H1 (cell line): ENCODE results near the gene DPH5. TPM values are rescaled to one million over a fixed set of nuclear protein-coding genes. Genes with fewer than 3 reads are reported as not detected.

ENCODE experiments used
- CTCF ChIA-PET: fragments of 300-600 bp; sonication (Branson Sonifier 250); formaldehyde crosslinking; loops from one replicate; lab custom pipeline; 2021; ENCODE audit not compliant: partially characterized antibody; lab: Charles Lee
- POLR2A ChIA-PET: fragments of 300-600 bp; sonication (Branson Sonifier 250); formaldehyde crosslinking; loops from one replicate; lab custom pipeline; 2021; ENCODE audit warnings: inconsistent platforms; ENCODE audit not compliant: partially characterized antibody; lab: Charles Lee
- DNase-seq, 2 experiments: peaks; one replicate each; pipeline versions ENCODE4 v3.0.0 to v3.0.0-alpha.2; 2010 to 2022; ENCODE audit warnings: low spot score in 2 of 2, low read depth in 1 of 2, mixed read lengths in 1 of 2
- FAIRE-seq: peaks from 2 replicates; lab custom pipeline; 2011; peaks lifted over from hg19 to GRCh38; lab: Jason Lieb, UNC
- H2AFZ ChIP-seq: 2 replicates; pipeline ENCODE4 v1.8.1; 2012; ENCODE audit warnings: low read length, inconsistent platforms
- H2AK5ac ChIP-seq: 2 replicates; pipeline ENCODE4 v1.6.1; 2013; ENCODE audit warnings: low read depth, low read length
- H2BK120ac ChIP-seq: replicated peaks from 2 replicates; pipeline ENCODE3; 2013; ENCODE audit warnings: low read depth, low read length, inconsistent platforms
- H2BK12ac ChIP-seq: 2 replicates; pipeline ENCODE4 v1.6.1; 2013; ENCODE audit warnings: low read depth, low read length
- H2BK15ac ChIP-seq: 2 replicates; pipeline ENCODE4 v1.6.1; 2013; ENCODE audit warnings: low read length
- H2BK20ac ChIP-seq: 2 replicates; pipeline ENCODE4 v1.6.1; 2013; ENCODE audit warnings: low read length
- H2BK5ac ChIP-seq: 2 replicates; pipeline ENCODE4 v1.6.1; 2013; ENCODE audit warnings: low read depth, low read length
- H3K14ac ChIP-seq: 2 replicates; pipeline ENCODE4 v1.6.1; 2013; ENCODE audit warnings: inconsistent platforms; ENCODE audit not compliant: insufficient read length
- H3K18ac ChIP-seq: 2 replicates; pipeline ENCODE4 v1.6.1; 2013; ENCODE audit warnings: low read length; ENCODE audit errors: extremely low read depth
- H3K23ac ChIP-seq: 2 replicates; pipeline ENCODE4 v1.6.1; 2013; ENCODE audit warnings: inconsistent platforms; ENCODE audit not compliant: insufficient read length
- H3K23me2 ChIP-seq: 2 replicates; pipeline ENCODE4 v1.6.1; 2013; ENCODE audit warnings: low read depth, low read length
- H3K27ac ChIP-seq: 2 replicates; pipeline ENCODE4 v1.6.1; 2011; ENCODE audit warnings: low read depth, low read length, inconsistent platforms
- H3K27me3 ChIP-seq, 4 experiments: replicated peaks in 1 of 4; 1 replicate in 1 of 4; 2 replicates in 3 of 4; pipeline versions ENCODE4 v1.6.1 to v1.8.1; 2011 to 2013; ENCODE audit warnings: low read length in 3 of 4, mild to moderate bottlenecking in 3 of 4, inconsistent platforms in 2 of 4, mixed read lengths in 2 of 4, moderate library complexity in 1 of 4; ENCODE audit not compliant: control insufficient read depth in 3 of 4, insufficient read depth in 3 of 4; ENCODE audit errors: extremely low read depth in 1 of 4
- H3K36me3 ChIP-seq, 4 experiments: 2 replicates each; pipeline versions ENCODE4 v1.6.1 to v1.8.1; 2011 to 2013; ENCODE audit warnings: mild to moderate bottlenecking in 4 of 4, low read length in 3 of 4, moderate library complexity in 2 of 4, control low read depth in 1 of 4, inconsistent platforms in 1 of 4; ENCODE audit not compliant: insufficient read depth in 4 of 4, control insufficient read depth in 2 of 4
- H3K4ac ChIP-seq: replicated peaks from 2 replicates; pipeline ENCODE3; 2013; ENCODE audit warnings: low read length, low read depth, mixed read lengths, inconsistent platforms; ENCODE audit not compliant: insufficient read length
- H3K4me1 ChIP-seq, 4 experiments: replicated peaks in 1 of 4; 1 replicate in 1 of 4; 2 replicates in 3 of 4; pipeline versions ENCODE4 v1.6.1 to v1.8.1; 2011 to 2013; ENCODE audit warnings: low read length in 3 of 4, inconsistent platforms in 2 of 4, mixed read lengths in 1 of 4; ENCODE audit not compliant: insufficient read depth in 4 of 4, control insufficient read depth in 3 of 4
- H3K4me2 ChIP-seq, 2 experiments: 2 replicates each; pipeline versions ENCODE4 v1.6.1 to v1.8.1; 2011 to 2013; ENCODE audit warnings: low read depth in 2 of 2, low read length in 2 of 2, control low read depth in 1 of 2, inconsistent platforms in 1 of 2, mild to moderate bottlenecking in 1 of 2; ENCODE audit not compliant: insufficient read depth in 1 of 2
- H3K4me3 ChIP-seq, 4 experiments: fragments of 200-600, 300-600 bp in 1 of 4; sonication (generic), shearing (Covaris generic), sonication (Bioruptor Twin) in 1 of 4; 2 replicates each; pipeline versions ENCODE4 v1.5.1 to v1.8.1; 2011 to 2016; ENCODE audit warnings: low read length in 4 of 4, low read depth in 3 of 4, control low read depth in 2 of 4, inconsistent platforms in 2 of 4, mild to moderate bottlenecking in 2 of 4, mixed read lengths in 1 of 4, moderate library complexity in 1 of 4; ENCODE audit not compliant: insufficient read depth in 2 of 4; ENCODE audit errors: extremely low read depth in 1 of 4
- H3K56ac ChIP-seq: replicated peaks from 2 replicates; pipeline ENCODE3; 2013; ENCODE audit warnings: low read depth, mild to moderate bottlenecking, mixed read lengths, low read length, inconsistent platforms; ENCODE audit not compliant: insufficient read length
- H3K79me1 ChIP-seq: 2 replicates; pipeline ENCODE4 v1.6.1; 2013; ENCODE audit warnings: low read depth, low read length, control low read depth
- H3K79me2 ChIP-seq, 2 experiments: 2 replicates each; pipeline versions ENCODE4 v1.6.1 to v1.8.1; 2012 to 2013; ENCODE audit warnings: low read length in 2 of 2, mild to moderate bottlenecking in 2 of 2, inconsistent platforms in 1 of 2; ENCODE audit not compliant: insufficient read depth in 2 of 2, control insufficient read depth in 1 of 2
- H3K9ac ChIP-seq, 4 experiments: replicated peaks in 1 of 4; 1 replicate in 1 of 4; 2 replicates in 3 of 4; pipeline versions ENCODE4 v1.6.1 to v1.8.1; 2011 to 2013; ENCODE audit warnings: low read depth in 3 of 4, low read length in 3 of 4, control low read depth in 2 of 4, mild to moderate bottlenecking in 2 of 4, moderate library complexity in 2 of 4, inconsistent platforms in 1 of 4; ENCODE audit errors: extremely low read depth in 1 of 4
- H3K9me3 ChIP-seq, 2 experiments: 2 replicates each; pipeline versions ENCODE4 v1.6.1 to v1.8.1; 2012 to 2013; ENCODE audit warnings: mild to moderate bottlenecking in 2 of 2, moderate library complexity in 2 of 2, control low read depth in 1 of 2, inconsistent platforms in 1 of 2, low read depth in 1 of 2, low read length in 1 of 2, mixed read lengths in 1 of 2; ENCODE audit not compliant: insufficient read depth in 2 of 2
- H4K20me1 ChIP-seq, 2 experiments: replicated peaks in 1 of 2; 2 replicates each; pipeline versions ENCODE3 to v1.8.1; 2011 to 2013; ENCODE audit warnings: inconsistent platforms in 2 of 2, low read length in 2 of 2, mild to moderate bottlenecking in 1 of 2; ENCODE audit not compliant: insufficient read depth in 2 of 2, control insufficient read depth in 1 of 2
- H4K5ac ChIP-seq: 2 replicates; pipeline ENCODE4 v1.6.1; 2013; ENCODE audit warnings: low read length, low read depth, mixed read lengths, inconsistent platforms; ENCODE audit not compliant: insufficient read length
- H4K8ac ChIP-seq: 2 replicates; pipeline ENCODE4 v1.8.0; 2013; ENCODE audit warnings: mild to moderate bottlenecking, moderate library complexity, low read length, inconsistent platforms; ENCODE audit not compliant: insufficient read depth; ENCODE audit errors: extremely low read depth
- H4K91ac ChIP-seq: replicated peaks from 2 replicates; pipeline ENCODE3; 2013; ENCODE audit warnings: low read length, mixed read lengths, inconsistent platforms; ENCODE audit not compliant: insufficient read length
- BCL11A ChIP-seq, 2 experiments: IDR thresholded peaks; one replicate each; pipeline ENCODE4 v1.6.1; 2011; ENCODE audit warnings: low read depth in 2 of 2, low read length in 2 of 2, mild to moderate bottlenecking in 2 of 2
- WGBS, 2 experiments: shearing (Covaris generic) in 1 of 2; methylation state at CpG; one replicate each; pipeline versions ENCODE4 v1.1.6 to v1.1.7; 2013 to 2015; ENCODE audit warnings: low lambda C conversion rate in 2 of 2, mixed read lengths in 2 of 2, inconsistent platforms in 1 of 2, low coverage in 1 of 2, missing lambda C conversion rate in 1 of 2; ENCODE audit not compliant: insufficient replicate concordance in 2 of 2, insufficient coverage in 1 of 2, insufficient read length in 1 of 2; ENCODE audit errors: extremely low coverage in 1 of 2, missing lambda C conversion rate in 1 of 2; 5-methylcytosine and 5-hydroxymethylcytosine counted together
- polyA plus RNA-seq, 7 experiments: library from polyadenylated mRNA; depleted of rRNA in 3 of 7; stranded (reverse) in 5 of 7; unstranded in 2 of 7; fragments of >200 nt in 5 of 7; fragments of 200-250 nt in 2 of 7; gene quantifications; 1 replicate in 5 of 7; 2 replicates in 1 of 7; 4 replicates in 1 of 7; pipeline versions ENCODE4 v1.2.1 to v1.2.3, GENCODE V29; 2011 to 2013; ENCODE audit warnings: missing spikeins in 2 of 7, mixed read lengths in 2 of 7
- total RNA-seq: library from RNA; stranded (reverse); fragmentation: NEBNext Ultra II Directional; extraction: Animal tissue kit (Norgen Biotek cat#: 25700); gene quantifications from 2 replicates; pipeline ENCODE4 v1.2.1, GENCODE V29; 2021

The DPH5 gene
- total and polyA plus RNA-seq, 2 of the 8 experiments (the other 6 are each of a cell fraction or from before 2014, with no cell fraction given): 67.7 to 106 TPM

DNA sequence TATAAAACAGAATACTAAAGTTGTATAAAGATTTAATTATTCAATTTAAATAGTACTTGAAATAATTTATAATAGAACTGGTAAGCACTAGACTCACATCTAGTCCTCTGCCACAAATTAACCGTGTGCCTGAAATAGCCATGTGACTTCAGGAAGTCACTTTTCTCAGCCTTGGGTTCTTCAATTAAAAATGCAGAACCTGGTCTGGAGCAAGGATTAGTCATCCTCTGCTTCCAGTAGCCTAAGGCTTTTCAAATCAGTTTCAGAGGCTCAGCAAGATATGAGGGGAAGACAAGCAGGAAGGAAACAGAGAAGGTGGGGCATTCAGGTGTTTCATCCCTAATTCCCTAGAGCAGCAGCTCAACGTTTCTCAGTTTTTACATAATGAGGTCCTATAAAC lies 23.0 kb downstream of the DPH5 start:
- H4K8ac ChIP-seq: no peak overlapping the region
- H2BK15ac ChIP-seq: no peak overlapping the region
- H3K23me2 ChIP-seq: no peaks in the 10 kb centered on the region
- no peak for DNase-seq
- no peak overlapping the region for H3K4me3 ChIP-seq
- no peak overlapping the region for H3K9ac ChIP-seq
- CTCF ChIA-PET: interaction anchor here (1.1 to 1.3 kb wide), 3 partner anchors 12 to 307 kb away, joined by 3 to 7 read pairs (median 6); no protein-coding TSS in a partner anchor
- H3K14ac ChIP-seq: no peak overlapping the region
- H2AK5ac ChIP-seq: no peak overlapping the region
- no peak overlapping the region for H3K4ac ChIP-seq
- H4K5ac ChIP-seq: no peak overlapping the region
- H3K27me3 ChIP-seq: no peaks in the 10 kb centered on the region
- H3K56ac ChIP-seq: no peak overlapping the region
- H3K23ac ChIP-seq: no peak overlapping the region
- H3K4me1 ChIP-seq: peaks cover 0 to 4% (median 0%) of the 10 kb centered on the region in 4 experiments; a peak in 1 of 7 replicates
- no peaks in the 10 kb centered on the region for H3K9me3 ChIP-seq
- H4K20me1 ChIP-seq: no peaks in the 10 kb centered on the region
- H2BK5ac ChIP-seq: no peak overlapping the region
- peaks cover 0 to 16% (median 8%) of the 10 kb centered on the region in 4 experiments; a peak in 6 of 8 replicates for H3K36me3 ChIP-seq
- H2BK120ac ChIP-seq: no peak overlapping the region
- no peak overlapping the region for H4K91ac ChIP-seq
- no peak overlapping the region for H3K27ac ChIP-seq
- H3K4me2 ChIP-seq: no peak overlapping the region
- FAIRE-seq: no peak
- 72% methylated on average over 2 of the region's 2 CpGs; no CpG with 5 or more reads in 1 of the 2 experiments for WGBS, 2 experiments
- no peak for TF ChIP-seq BCL11A (IDR thresholded peaks at IDR 0.05; ENCODE audit: low read depth in 2 of 2, low read length in 2 of 2)
- TF ChIP-seq, all 59 proteins: peak for 0
- H2AFZ ChIP-seq: no peak overlapping the region
- no peak overlapping the region for H2BK20ac ChIP-seq
- H3K18ac ChIP-seq: no peak overlapping the region
- POLR2A ChIA-PET: interaction anchor here (1.0 kb wide), 1 partner anchor 9 kb away, joined by 4 read pairs; no protein-coding TSS in a partner anchor
- no peaks in the 10 kb centered on the region for H3K79me1 ChIP-seq
- H2BK12ac ChIP-seq: no peak overlapping the region
- H3K79me2 ChIP-seq: no peaks in the 10 kb centered on the region
